GM21360 (cell line): ENCODE measurements around the gene IMPA2.
"Not testable (repeated sequence)": the region's sequence is repeated elsewhere in the genome, so short reads cannot be mapped to it uniquely, and the experiment has no call there.

Experiments
- ATAC-seq: cut with Tn5 transposase; IDR thresholded peaks from one replicate; pipeline ENCODE4 v1.9.1; 2021; ENCODE audit warnings: mild to moderate bottlenecking, moderate library complexity; ENCODE audit not compliant: unreplicated experiment

The IMPA2 gene

DNA sequence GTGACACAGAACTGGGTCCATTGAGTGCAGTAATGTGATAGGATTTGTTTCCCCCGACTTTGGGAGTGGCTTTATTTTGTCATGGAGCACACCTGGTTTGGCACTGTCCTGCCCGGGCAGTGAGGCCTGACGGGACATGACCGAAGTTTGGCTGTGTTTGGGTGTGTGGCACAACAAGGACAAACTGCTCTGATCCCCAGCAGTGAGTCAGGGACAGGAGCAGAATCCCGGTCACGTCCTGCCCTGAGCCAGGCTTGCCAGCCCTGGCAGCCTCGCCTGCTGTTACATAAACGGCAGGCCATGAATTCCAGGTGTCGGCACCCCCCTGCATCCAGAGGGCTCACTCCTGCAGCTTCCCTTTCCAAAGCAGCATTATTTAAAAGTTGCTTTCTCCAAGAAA, 45.7 kb downstream of the IMPA2 start:
- no peak for ATAC-seq

DNA sequence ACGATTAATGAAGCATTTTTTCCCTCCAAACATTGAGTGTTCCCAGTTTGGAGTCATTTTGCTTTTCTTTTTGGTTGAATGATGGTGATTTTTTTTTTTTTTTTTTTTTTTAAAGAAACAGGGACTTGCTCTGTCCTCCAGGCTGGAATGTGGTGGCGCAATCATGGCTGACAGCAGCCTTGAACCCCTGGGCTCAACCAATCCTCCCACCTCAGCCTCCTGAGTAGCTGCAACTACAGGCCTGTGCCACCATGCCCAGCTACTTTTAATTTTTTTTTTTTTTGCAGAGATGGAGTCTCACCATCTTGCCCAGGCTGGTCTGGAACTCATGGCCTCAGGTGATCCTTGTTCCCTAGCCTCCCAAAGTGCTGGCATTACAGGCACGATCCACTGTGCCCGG, 46.2 kb downstream of the IMPA2 start:
- no peak for ATAC-seq

DNA sequence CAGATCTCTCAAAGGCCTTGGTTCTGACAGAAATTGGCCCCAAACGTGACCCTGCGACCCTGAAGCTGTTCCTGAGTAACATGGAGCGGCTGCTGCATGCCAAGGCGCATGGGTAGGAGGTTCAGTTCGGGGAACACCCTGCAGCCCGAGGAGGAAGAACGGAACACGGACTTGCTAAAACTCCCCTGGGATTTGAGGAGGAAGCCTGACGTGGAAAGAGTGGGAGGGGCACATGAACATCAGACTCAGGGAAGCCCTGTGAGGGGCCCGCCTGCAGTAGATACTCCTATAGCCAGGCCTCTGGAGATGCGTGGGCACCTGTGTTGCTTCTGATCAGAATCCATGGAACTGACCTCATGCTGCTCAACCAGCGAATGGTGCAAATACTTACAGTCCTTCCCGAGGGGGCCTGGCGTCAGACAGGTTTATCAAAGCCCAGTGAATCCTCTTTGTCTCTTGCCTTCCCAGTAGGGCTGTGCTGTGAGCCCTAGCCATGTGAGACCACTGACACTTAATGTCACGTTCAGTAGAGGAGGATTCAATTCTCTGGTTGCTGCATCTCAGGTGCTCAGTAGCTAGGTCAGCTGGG, 46.8 kb downstream of the IMPA2 start:
- ATAC-seq = no peak

DNA sequence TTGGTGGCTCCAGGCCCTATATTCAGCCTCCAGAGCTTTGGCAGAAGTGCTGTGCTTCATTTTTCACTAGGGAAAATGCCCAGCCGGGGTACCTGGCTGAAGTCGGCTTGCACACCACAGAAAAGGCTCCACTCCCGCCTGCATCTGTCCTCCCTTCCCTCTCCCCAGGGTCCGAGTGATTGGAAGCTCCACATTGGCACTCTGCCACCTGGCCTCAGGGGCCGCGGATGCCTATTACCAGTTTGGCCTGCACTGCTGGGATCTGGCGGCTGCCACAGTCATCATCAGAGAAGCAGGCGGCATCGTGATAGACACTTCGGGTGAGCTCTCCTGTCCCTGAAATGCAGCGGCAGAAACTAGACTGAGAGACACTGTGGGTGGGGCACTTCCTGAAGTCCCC, 47.4 kb downstream of the IMPA2 start:
- ATAC-seq = no peak

DNA sequence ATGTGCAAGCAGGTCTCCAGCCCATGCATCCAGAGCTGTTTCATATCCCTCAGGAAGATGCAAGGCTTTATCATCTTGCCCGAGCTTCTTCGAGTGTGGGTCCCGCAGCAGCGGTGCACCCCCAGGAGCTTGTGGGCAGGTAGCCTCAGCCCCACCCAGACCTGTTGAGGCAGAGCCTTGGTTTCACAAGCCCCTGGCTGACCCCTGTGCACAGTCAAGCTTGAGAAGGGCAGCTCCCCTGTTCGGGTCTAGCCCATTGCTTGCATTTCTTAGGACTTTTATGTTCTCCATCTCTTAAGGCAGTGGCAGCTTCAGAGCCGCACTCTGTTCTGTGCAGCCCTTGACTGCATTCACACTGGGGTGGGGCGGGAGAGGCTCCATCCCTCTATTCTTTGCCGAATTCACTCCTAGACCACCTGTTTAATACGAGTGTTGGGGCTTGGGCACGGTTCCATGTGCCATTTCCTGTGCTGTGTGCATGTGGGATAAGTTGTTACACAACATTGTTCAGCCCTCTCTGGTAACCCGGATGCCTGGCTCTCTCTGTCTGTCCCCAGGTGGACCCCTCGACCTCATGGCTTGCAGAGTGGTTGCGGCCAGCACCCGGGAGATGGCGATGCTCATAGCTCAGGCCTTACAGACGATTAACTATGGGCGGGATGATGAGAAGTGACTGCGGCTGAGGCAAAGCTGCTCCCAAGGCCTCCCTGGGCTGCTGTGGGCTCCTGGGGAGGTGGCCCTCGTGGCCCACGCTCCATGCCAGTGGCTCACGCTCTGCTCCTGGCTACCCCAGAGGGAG, 48.7 kb downstream of the IMPA2 start:
- no peak for ATAC-seq

DNA sequence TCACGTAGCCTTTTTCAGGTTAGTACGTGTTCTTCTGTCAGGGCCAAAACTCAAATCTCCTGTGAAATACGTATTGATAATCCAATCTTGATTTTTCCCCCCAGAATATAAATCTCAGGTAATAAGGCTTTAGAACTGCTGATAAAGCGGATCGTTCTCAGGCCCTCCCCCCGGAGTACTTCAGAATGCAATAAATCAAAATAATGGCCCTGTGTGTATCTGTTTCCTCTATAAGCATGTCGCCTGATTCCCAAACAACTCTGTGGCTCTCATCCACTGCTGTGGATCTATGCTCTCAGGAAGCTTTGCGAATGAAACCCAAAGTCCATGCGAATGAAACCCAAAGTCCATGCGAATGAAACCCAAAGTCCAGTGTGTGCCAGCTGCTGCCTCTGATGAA, 49.4 kb downstream of the IMPA2 start:
- ATAC-seq = no peak

DNA sequence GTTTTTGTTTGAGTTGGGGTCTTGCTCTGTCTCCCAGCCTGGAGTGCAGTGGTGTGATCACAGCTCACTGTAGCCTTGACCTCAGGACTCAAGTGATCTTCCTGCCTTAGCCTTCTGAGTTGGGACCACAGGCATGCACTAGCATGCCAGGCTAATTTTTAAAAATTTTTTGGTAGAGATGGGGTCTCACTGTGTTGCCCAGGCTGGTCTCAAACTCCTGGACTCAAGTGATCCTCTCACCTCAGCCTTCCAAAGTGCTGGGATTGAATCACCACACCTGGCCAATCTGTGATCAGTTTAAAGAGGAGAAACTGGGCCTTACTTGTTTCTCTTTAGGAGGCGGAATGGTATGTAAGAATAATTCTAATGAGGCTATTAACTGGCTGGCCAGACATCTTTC, 49.9 kb downstream of the IMPA2 start:
- no peak for ATAC-seq

DNA sequence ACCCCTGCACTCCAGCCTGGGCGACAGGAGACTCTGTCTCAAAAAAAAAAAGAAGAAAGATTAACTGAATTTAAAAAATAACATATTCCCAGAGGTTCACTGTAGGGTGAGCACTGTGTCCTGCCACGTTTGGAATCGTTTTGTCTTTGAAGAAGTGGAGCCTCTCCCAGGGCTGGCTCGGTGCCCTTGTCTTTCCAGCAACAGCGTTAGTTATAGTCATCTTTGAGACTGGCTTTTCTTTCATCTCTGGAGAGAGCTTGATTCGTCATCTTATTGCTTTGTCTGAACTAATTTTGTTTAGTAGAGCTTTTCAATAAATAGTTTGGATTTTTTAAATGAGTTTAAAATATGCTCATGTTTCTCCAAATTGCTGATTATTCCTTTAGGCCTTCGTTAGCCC, 50.5 kb downstream of the IMPA2 start:
- ATAC-seq = no peak

DNA sequence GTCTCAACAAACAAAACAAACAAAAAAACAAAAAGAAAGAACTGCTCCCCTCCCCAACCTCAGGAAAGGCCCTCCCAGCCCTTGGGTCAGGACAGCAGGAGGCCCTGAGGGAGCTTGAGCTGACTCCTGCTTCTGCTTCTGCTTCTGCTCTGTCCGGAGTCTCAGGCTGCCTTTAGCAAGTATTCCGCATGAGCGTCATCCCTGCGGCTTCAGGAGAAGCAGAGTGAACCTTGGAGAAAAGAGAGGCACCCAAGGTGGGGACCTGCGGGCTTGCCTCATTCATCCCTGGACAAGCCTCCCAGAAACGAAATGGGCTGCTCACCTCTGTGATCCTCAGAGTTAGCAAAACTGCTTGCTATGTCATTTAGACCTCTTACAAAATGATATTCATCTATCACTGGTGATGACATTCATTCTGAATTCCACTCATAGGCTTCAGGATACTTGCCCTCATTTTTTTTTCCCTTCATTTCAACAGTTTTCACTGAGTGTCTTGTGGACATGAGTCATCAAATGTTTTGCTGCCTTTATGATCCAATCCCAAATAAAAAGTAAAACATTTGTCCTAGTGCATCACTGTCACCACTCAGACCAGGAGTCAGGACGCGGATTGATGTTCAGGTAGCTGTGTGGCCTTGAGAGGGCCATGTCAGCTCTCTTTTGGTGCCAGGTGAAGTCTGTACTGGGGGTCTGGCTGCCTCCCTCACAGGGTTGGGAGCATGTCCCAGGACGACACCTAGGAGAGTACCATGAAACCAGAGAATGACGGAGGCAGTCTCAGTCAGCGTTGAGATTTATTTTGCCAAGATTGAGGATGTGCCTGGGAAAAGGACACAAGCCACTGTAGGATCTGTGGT, 51.7 kb downstream of the IMPA2 start:
- ATAC-seq = no peak

DNA sequence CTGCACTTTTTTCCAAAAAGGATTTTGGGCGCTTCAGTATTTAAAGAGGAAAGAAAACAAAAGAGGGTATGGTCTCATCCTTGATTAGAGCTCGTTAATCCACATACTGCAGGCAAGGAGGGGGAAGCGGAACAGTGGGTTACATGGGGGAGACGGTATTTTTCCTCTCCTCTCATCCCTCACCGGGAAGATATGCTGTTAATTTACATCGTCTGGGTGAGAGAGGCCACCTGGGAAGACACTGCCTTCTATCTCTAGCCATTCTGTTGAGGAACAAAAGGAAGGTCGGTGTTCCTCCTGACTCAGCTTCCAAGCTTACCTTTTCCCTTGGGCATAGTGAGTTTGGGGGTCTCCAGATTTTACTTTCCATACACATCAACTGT, 52.3 kb downstream of the IMPA2 start:
- ATAC-seq = no peak

DNA sequence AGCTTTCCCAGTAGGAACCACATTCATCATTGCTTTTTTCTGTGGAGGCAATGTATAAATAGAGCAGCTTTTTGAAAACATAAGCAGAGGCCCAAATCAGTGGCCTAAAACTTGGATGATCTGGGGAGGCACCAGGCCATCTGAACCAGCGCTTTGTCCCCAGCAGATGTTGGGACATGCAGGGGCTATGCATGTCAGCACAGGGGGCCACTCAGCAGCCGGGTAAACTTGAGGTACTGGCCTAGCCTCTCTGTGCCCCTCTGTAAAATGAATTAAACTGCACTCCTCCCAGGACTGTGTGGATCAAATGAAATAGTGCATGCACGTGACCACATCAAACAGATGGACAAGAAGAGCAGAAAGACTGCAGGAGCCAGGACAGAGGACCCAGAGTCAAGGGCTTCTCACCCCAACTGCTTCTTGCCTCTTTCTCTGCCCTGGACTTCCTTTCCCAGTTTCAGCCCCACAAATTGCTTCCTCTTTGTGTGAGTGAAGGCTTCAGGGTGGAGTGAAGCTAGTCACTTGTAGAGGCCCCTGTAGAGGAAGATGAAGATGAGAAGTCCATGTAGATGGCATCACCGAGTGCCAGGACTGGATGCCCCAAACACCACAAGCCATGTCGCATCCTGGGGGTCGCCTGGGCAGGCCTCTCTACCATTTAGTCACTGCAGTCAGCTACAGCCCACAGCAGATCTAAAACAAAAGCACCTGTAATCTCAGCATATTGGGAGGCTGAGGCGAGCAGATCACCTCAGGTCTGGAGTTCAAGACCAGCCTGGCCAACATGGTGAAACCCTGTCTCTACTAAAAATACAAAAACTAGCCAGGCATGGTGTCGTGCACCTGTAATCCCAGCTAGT, 53.2 kb downstream of the IMPA2 start:
- no peak for ATAC-seq

DNA sequence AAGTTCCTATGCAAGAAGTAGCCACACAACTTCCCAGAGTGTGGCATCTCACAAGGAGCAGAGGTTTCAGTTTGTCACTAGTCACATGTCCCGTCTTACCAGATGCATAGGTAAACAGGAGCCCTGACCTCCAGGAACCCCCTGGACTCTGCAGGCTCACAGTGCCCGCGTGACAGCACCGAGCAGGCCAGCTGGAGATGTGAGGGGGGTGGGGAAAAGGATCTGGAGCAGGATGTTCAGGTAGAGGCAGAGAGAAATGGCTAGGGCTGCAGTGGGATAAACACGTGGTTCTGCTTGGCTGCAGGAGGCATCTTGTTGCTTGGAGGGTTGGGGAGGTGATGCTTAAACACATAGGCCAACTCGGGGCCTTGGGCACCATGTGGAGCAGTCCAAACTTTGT, 54.2 kb downstream of the IMPA2 start:
- ATAC-seq = no peak

DNA sequence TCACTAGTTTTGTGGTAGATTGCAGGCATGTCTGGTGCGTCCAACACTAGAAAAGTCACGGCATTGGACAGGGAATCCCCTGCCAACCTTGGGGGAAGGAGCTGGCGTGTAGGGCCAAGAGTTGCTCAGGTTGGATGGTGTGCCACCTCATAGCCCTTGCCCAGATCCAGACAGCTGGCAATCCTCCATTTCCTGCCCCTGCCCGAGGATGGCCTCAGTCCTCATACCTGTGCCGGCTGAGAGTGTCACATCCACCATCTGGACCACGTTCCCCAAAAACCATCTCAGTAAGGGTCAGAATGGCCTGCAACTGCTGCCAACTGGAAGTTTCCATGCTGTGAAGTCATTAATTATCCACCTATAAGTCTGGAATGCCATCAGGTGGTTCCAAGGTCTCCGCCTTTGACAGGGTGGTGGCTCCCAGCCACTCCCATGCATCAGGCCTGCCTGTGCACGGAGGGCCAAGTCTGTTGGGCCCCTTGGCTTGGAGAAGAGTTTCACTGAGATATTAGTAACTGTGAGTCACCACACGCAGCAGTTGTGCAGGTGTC, 55.0 kb downstream of the IMPA2 start:
- no peak for ATAC-seq

DNA sequence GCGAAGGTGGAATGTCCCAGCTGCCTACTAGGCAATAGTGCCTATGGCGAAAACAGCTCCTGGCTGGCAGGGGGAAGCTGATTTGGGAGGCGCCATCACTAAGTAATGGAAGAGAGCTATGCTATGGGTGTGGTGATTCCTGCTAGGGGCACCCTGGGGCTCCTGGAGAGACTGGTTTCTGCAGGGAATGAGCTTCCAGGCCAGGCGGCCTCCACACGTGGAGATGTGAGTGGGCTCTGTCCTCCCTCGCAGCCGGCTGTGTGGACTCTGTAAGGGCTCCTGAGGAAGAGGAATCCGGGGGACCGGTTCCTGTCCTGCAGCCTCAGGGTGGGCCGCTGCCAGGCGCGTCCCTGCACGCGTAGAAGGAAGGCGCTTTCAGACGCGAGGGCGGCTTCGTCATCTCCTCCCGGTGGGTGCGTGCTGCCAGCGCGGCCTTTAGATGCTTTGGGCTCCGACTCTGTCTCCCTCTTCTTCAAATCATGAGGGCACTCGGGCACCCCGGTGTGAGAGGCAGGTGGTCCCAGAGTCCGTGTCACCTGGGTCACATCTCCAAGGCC, 56.9 kb downstream of the IMPA2 start:
- ATAC-seq = no peak

DNA sequence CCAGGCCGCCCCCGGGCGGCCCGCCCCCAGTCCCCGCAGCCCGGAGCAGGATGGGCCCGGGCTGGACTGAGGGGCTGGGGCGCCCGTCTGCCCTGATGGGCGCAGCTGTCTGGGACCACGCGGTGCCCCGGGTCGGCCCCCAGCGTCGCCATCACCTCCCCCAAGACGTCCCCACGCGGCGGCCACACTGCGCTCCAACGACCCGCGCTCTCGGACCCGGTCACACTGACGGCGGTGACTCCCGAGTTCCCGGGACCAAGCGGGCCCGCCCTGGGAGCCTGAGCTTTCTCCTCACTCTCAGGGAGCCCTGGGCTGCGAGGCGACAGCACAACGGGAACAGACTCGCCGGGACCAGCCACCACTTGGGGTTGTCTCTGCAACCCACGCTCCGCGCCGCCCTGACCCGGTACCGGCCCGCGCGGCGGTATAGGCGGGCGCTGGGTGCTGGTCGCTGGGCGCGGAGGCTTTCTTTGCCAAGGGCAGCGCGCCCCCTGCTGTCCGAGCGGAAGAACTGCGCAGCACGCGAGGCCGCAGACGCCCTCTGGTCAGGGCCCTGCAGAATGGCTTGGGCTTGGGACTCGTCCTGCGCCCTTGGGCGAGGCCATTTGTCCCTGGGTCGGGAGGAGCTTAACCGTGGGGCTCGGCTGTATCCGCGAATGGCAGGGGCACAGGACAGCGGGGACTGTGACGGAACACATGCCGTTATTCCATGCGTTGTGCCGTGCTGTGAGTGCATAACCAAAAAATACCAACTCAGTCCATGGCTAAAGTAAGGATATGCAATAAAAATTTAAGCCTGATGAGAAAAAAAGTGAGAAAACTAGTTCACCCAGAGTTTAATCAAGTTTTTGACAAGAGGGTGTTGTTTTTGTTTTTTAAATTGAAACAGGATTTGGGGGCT, 57.6 kb downstream of the IMPA2 start:
- ATAC-seq = peak; percentile 72

DNA sequence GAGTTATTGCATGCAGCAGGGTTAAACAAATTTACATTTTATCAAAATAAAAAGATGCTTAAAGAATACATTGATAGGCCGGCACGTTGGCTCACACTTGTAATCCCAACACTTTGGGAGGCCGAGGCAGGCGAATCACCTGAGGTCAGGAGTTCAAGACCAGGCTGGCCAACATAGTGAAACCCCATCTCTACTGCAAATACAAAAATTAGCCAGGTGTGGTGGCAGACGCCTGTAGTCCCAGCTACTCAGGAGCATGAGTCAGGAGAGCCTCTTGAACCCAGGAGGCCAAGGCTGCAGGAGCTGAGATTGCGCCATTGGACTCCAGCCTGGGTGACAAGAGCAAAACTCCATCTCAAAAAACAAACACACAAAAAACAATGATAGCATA, 58.2 kb downstream of the IMPA2 start:
- not testable (repeated sequence) for ATAC-seq

DNA sequence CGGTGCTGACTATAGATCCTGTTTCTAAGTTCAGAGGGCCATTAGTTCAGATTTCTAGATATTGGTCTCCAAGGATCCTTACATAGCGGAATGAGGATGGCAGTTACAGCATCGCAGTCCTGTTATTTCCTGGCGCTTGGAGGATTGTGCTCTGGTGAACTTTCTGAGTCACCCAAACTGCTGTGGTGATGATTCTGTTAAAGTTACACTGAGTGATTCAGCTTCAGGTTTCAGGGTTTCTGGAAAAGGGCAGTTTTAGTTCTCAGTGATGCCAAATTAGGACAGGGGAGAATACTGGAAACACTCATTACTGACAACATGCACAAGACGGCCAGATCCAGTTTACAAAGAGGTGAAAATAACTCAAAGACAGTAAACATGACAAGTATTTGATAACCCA, 60.3 kb downstream of the IMPA2 start:
- ATAC-seq = no peak

DNA sequence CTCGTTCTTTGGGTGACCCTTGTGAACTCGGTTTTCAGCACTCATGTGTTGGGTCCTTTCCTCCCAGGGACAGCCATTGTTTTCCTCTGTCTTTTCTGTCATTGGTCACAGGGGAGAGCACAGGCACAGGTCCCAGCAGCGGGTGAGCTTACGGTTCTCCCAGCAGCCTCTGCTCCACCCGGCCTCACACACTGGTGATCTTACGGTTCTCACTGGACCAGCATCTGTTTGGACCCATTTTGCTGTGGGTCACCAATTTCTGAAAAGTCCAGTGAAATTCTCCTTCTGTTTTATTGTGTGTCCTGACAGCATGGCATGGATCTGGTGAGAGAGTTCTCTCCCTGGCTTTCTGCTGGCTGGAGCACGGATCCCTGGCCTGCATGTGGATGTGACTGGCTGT, 62.5 kb downstream of the IMPA2 start:
- no peak for ATAC-seq

DNA sequence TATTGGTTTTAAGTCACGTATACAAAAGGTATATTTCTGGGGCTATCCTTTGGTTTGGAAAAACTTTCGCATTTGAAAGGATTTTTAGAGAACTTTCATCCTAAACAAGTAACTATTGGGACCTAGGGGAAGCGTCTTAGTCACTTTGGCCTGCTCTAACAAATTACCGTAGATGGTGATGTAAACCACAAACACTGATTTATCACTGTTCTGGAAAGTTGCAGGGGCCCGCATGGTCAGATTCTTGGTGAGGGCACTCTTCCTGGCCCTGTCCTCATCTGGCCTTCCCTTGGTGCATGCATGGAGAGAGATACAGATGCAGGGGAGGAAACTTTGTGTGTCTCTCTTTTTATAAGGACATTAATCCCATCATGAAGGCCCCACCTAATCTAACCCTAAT, 63.3 kb downstream of the IMPA2 start:
- ATAC-seq = no peak
